Measurements from ENCODE around the gene ZNF783. TPM values are rescaled to one million over a fixed set of nuclear protein-coding genes. Genes with fewer than 3 reads are reported as not detected.

ZNF783 gene
- total RNA-seq, 4 donors from 2014 or later: 9.1 to 30.3 (median 11.9) TPM

- TF ChIP-seq CTCF (IDR thresholded peaks at IDR 0.05; ENCODE audit: low read depth): no peak
These were observed 17.2 kb downstream of the ZNF783 start for GRCh38 chr7:149279111-149279743.

GRCh38 chr7:149280151-149280550 lies 18.2 kb downstream of the ZNF783 start:
- TF ChIP-seq CTCF (IDR thresholded peaks at IDR 0.05; ENCODE audit: low read depth): no peak

GRCh38 chr7:149280661-149281507 lies 18.9 kb downstream of the ZNF783 start:
- no peak for TF ChIP-seq CTCF (IDR thresholded peaks at IDR 0.05; ENCODE audit: low read depth)

- TF ChIP-seq CTCF (IDR thresholded peaks at IDR 0.05; ENCODE audit: low read depth): no peak
These were observed 19.7 kb downstream of the ZNF783 start for GRCh38 chr7:149281508-149282330.

- no peak for TF ChIP-seq CTCF (IDR thresholded peaks at IDR 0.05; ENCODE audit: low read depth)
These were observed 20.3 kb downstream of the ZNF783 start for GRCh38 chr7:149282331-149282655.

- no peak for TF ChIP-seq CTCF (IDR thresholded peaks at IDR 0.05; ENCODE audit: low read depth)
These were observed 21.3 kb downstream of the ZNF783 start for GRCh38 chr7:149283321-149283720.

GRCh38 chr7:149284343-149284742 lies 22.3 kb downstream of the ZNF783 start:
- no peak for TF ChIP-seq CTCF (IDR thresholded peaks at IDR 0.05; ENCODE audit: low read depth)

All from subcutaneous adipose tissue (tissue), 4 donors.